ENCODE results near the gene KCNH4.

KCNH4 gene

GRCh38 chr17:42202159-42202558 lies 21.2 kb upstream of the KCNH4 start:
- peaks cover 8% of the 10 kb centered on the region for H3K4me1 Mint-ChIP-seq
- no peaks in the 10 kb centered on the region for H3K9me3 Mint-ChIP-seq
- no peak overlapping the region for H3K4me3 Mint-ChIP-seq
- DNase-seq (no peak), ATAC-seq (no peak)
- H3K27me3 Mint-ChIP-seq = no peaks in the 10 kb centered on the region
- H3K27ac Mint-ChIP-seq = no peak overlapping the region
- H3K36me3 Mint-ChIP-seq (ENCODE audit: low read depth) = peaks cover 24% of the 10 kb centered on the region

GRCh38 chr17:42201458-42201772 lies 20.5 kb upstream of the KCNH4 start:
- ATAC-seq (no peak), DNase-seq (no peak)
- H3K36me3 Mint-ChIP-seq (ENCODE audit: low read depth) = peaks cover 20% of the 10 kb centered on the region
- no peak overlapping the region for H3K4me3 Mint-ChIP-seq
- H3K9me3 Mint-ChIP-seq = no peaks in the 10 kb centered on the region
- peaks cover 8% of the 10 kb centered on the region for H3K4me1 Mint-ChIP-seq
- no peaks in the 10 kb centered on the region for H3K27me3 Mint-ChIP-seq
- peak overlapping the region; percentile 43 for H3K27ac Mint-ChIP-seq

- ATAC-seq (no peak), DNase-seq (no peak)
- no peak overlapping the region for H3K4me3 Mint-ChIP-seq
- H3K4me1 Mint-ChIP-seq = peaks cover 8% of the 10 kb centered on the region
- peak overlapping the region; percentile 43 for H3K27ac Mint-ChIP-seq
- peaks cover 16% of the 10 kb centered on the region for H3K36me3 Mint-ChIP-seq (ENCODE audit: low read depth)
- no peaks in the 10 kb centered on the region for H3K9me3 Mint-ChIP-seq
- no peaks in the 10 kb centered on the region for H3K27me3 Mint-ChIP-seq
These were observed 19.9 kb upstream of the KCNH4 start for GRCh38 chr17:42200706-42201457.

GRCh38 chr17:42199416-42200011 lies 18.6 kb upstream of the KCNH4 start:
- ATAC-seq (peak; percentile 35), DNase-seq (no peak)
- H3K36me3 Mint-ChIP-seq (ENCODE audit: low read depth) = peaks cover 11% of the 10 kb centered on the region
- peak overlapping the region; percentile 59 for H3K27ac Mint-ChIP-seq
- no peaks in the 10 kb centered on the region for H3K27me3 Mint-ChIP-seq
- H3K4me3 Mint-ChIP-seq = no peak overlapping the region
- peaks cover 11% of the 10 kb centered on the region for H3K4me1 Mint-ChIP-seq
- no peaks in the 10 kb centered on the region for H3K9me3 Mint-ChIP-seq

- peaks cover 16% of the 10 kb centered on the region for H3K4me1 Mint-ChIP-seq
- no peak overlapping the region for H3K4me3 Mint-ChIP-seq
- ATAC-seq = no peak
- DNase-seq = no peak
- H3K36me3 Mint-ChIP-seq (ENCODE audit: low read depth) = peaks cover 7% of the 10 kb centered on the region
- H3K27ac Mint-ChIP-seq = peak overlapping the region; percentile 49
- no peaks in the 10 kb centered on the region for H3K27me3 Mint-ChIP-seq
- H3K9me3 Mint-ChIP-seq = no peaks in the 10 kb centered on the region
These were observed 18.0 kb upstream of the KCNH4 start for GRCh38 chr17:42198897-42199296.

GRCh38 chr17:42197564-42198156 lies 16.7 kb upstream of the KCNH4 start:
- H3K4me3 Mint-ChIP-seq = no peak overlapping the region
- no peaks in the 10 kb centered on the region for H3K9me3 Mint-ChIP-seq
- no peaks in the 10 kb centered on the region for H3K27me3 Mint-ChIP-seq
- ATAC-seq (no peak), DNase-seq (no peak)
- peaks cover 26% of the 10 kb centered on the region for H3K4me1 Mint-ChIP-seq
- H3K27ac Mint-ChIP-seq = no peak overlapping the region
- peaks cover 6% of the 10 kb centered on the region for H3K36me3 Mint-ChIP-seq (ENCODE audit: low read depth)

GRCh38 chr17:42193969-42194899 lies 13.3 kb upstream of the KCNH4 start, which contains the start of gene GHDC:
Gene GHDC, minus strand, starts transcription at chr17:42194494. Its CDS starts 913 bp downstream, at chr17:42193581.
- Mint-ChIP-seq H3K4me3 (peak within 1 kb of the TSS; percentile 95), H3K36me3 (ENCODE audit: low read depth) (peaks cover 2% of the 10 kb centered on the region), H3K27ac (peak within 1 kb of the TSS; percentile 90), H3K4me1 (peaks cover 25% of the 10 kb centered on the region), H3K9me3 (no peaks in the 10 kb centered on the region), H3K27me3 (no peaks in the 10 kb centered on the region)
- peak; percentile 95 for ATAC-seq
- DNase-seq = peak; percentile 82

- Mint-ChIP-seq H3K27me3 (no peaks in the 10 kb centered on the region), H3K27ac (peak overlapping the region; percentile 90), H3K4me3 (peak overlapping the region; percentile 95), H3K9me3 (no peaks in the 10 kb centered on the region), H3K36me3 (ENCODE audit: low read depth) (peaks cover 2% of the 10 kb centered on the region), H3K4me1 (peaks cover 20% of the 10 kb centered on the region)
- DNase-seq (no peak), ATAC-seq (no peak)
These were observed 12.4 kb upstream of the KCNH4 start for GRCh38 chr17:42193216-42193968.

GRCh38 chr17:42192189-42193126 lies 11.5 kb upstream of the KCNH4 start:
- H3K36me3 Mint-ChIP-seq (ENCODE audit: low read depth) = peaks cover 2% of the 10 kb centered on the region
- DNase-seq (no peak), ATAC-seq (no peak)
- H3K4me1 Mint-ChIP-seq = peaks cover 20% of the 10 kb centered on the region
- no peak overlapping the region for H3K27ac Mint-ChIP-seq
- H3K4me3 Mint-ChIP-seq = peak overlapping the region; percentile 95
- no peaks in the 10 kb centered on the region for H3K27me3 Mint-ChIP-seq
- H3K9me3 Mint-ChIP-seq = no peaks in the 10 kb centered on the region

GRCh38 chr17:42191275-42191608 lies 10.3 kb upstream of the KCNH4 start:
- Mint-ChIP-seq H3K9me3 (no peaks in the 10 kb centered on the region), H3K4me3 (no peak overlapping the region), H3K27ac (no peak overlapping the region), H3K36me3 (ENCODE audit: low read depth) (peaks cover 2% of the 10 kb centered on the region), H3K27me3 (no peaks in the 10 kb centered on the region), H3K4me1 (peaks cover 20% of the 10 kb centered on the region)
- no peak for ATAC-seq
- no peak for DNase-seq

GRCh38 chr17:42190491-42191274 lies 9.7 kb upstream of the KCNH4 start:
- Mint-ChIP-seq H3K27me3 (no peaks in the 10 kb centered on the region), H3K9me3 (no peaks in the 10 kb centered on the region), H3K4me3 (no peak overlapping the region), H3K4me1 (peaks cover 20% of the 10 kb centered on the region), H3K27ac (no peak overlapping the region), H3K36me3 (ENCODE audit: low read depth) (peaks cover 2% of the 10 kb centered on the region)
- no peak for DNase-seq
- no peak for ATAC-seq

- no peak for ATAC-seq
- no peak overlapping the region for H3K4me3 Mint-ChIP-seq
These were observed 8.7 kb upstream of the KCNH4 start for GRCh38 chr17:42189651-42189965.

More at GRCh38 chr17:42189651-42189965, 8.7 kb upstream of the KCNH4 start:
- Mint-ChIP-seq H3K27ac (no peak overlapping the region), H3K27me3 (no peaks in the 10 kb centered on the region), H3K9me3 (no peaks in the 10 kb centered on the region), H3K36me3 (ENCODE audit: low read depth) (peaks cover 2% of the 10 kb centered on the region), H3K4me1 (peaks cover 24% of the 10 kb centered on the region)
- no peak for DNase-seq
